HEK293T (cell line): ENCODE results near the gene RNF175.

Experiments used
- CTCF ChIA-PET: fragments of 350-600 bp; formaldehyde crosslinking; extraction: SDS; loops from one replicate; lab custom pipeline; 2021; ENCODE audit warnings: antibody characterized with exemption, inconsistent platforms; lab: Yijun Ruan, JAX
- POLR2A ChIA-PET: fragments of 350-600 bp; formaldehyde crosslinking; extraction: SDS; loops from one replicate; lab custom pipeline; 2020; ENCODE audit warnings: antibody characterized with exemption, inconsistent platforms; lab: Yijun Ruan, JAX
- DNase-seq: peaks from one replicate; pipeline ENCODE4 v3.0.0; 2012; ENCODE audit warnings: mixed read lengths; ENCODE audit errors: extremely low spot score
- ARNT ChIP-seq: fragments of 450-650 bp; IDR thresholded peaks from 2 replicates; pipeline ENCODE4 v1.6.1; 2017; ENCODE audit warnings: mild to moderate bottlenecking
- BHLHE40 ChIP-seq: fragments of 450-650 bp; IDR thresholded peaks from 2 replicates; pipeline ENCODE4 v1.6.1; 2016; ENCODE audit warnings: mild to moderate bottlenecking, moderate library complexity, borderline replicate concordance
- CTBP1 ChIP-seq: fragments of 450-650 bp; IDR thresholded peaks from 2 replicates; pipeline ENCODE4 v1.6.1; 2016; ENCODE audit warnings: borderline replicate concordance
- ELF4 ChIP-seq: fragments of 450-650 bp; IDR thresholded peaks from 2 replicates; pipeline ENCODE4 v1.6.1; 2017; ENCODE audit warnings: antibody characterized with exemption
- FOXA1 ChIP-seq: fragments of 450-650 bp; IDR thresholded peaks from 2 replicates; pipeline ENCODE4 v1.6.1; 2016; ENCODE audit warnings: mild to moderate bottlenecking
- FOXK2 ChIP-seq: fragments of 450-650 bp; IDR thresholded peaks from 2 replicates; pipeline ENCODE4 v1.6.1; 2016; ENCODE audit warnings: mild to moderate bottlenecking
- FOXM1 ChIP-seq: fragments of 450-650 bp; IDR thresholded peaks from 2 replicates; pipeline ENCODE4 v1.6.1; 2017; ENCODE audit warnings: mild to moderate bottlenecking, borderline replicate concordance
- HDGF ChIP-seq: fragments of 450-650 bp; IDR thresholded peaks from 2 replicates; pipeline ENCODE4 v1.6.1; 2017; ENCODE audit warnings: antibody characterized with exemption, borderline replicate concordance
- L3MBTL2 ChIP-seq: fragments of 450-650 bp; conservative IDR thresholded peaks from 2 replicates; pipeline ENCODE4 v1.6.1; 2016; ENCODE audit warnings: mild to moderate bottlenecking
- LEF1 ChIP-seq: fragments of 450-650 bp; IDR thresholded peaks from 2 replicates; pipeline ENCODE4 v1.6.1; 2017; ENCODE audit warnings: mild to moderate bottlenecking, borderline replicate concordance
- NFRKB ChIP-seq: fragments of 450-650 bp; IDR thresholded peaks from 2 replicates; pipeline ENCODE4 v1.6.1; 2016; ENCODE audit warnings: mild to moderate bottlenecking, moderate library complexity
- SP1 ChIP-seq: fragments of 450-650 bp; IDR thresholded peaks from 2 replicates; pipeline ENCODE4 v1.6.1; 2017
- SUZ12 ChIP-seq: fragments of 450-650 bp; IDR thresholded peaks from 2 replicates; pipeline ENCODE4 v1.6.1; 2016; ENCODE audit warnings: mild to moderate bottlenecking
- TARDBP ChIP-seq: fragments of 450-650 bp; IDR thresholded peaks from 2 replicates; pipeline ENCODE4 v1.6.1; 2016
- ZNF384 ChIP-seq: fragments of 450-650 bp; IDR thresholded peaks from 2 replicates; pipeline ENCODE4 v1.6.1; 2016
- TF ChIP-seq, protein P1 (sequence below): fragments of 450-650 bp; IDR thresholded peaks from 2 replicates; pipeline ENCODE4 v1.6.1; 2016

Gene RNF175

DNA sequence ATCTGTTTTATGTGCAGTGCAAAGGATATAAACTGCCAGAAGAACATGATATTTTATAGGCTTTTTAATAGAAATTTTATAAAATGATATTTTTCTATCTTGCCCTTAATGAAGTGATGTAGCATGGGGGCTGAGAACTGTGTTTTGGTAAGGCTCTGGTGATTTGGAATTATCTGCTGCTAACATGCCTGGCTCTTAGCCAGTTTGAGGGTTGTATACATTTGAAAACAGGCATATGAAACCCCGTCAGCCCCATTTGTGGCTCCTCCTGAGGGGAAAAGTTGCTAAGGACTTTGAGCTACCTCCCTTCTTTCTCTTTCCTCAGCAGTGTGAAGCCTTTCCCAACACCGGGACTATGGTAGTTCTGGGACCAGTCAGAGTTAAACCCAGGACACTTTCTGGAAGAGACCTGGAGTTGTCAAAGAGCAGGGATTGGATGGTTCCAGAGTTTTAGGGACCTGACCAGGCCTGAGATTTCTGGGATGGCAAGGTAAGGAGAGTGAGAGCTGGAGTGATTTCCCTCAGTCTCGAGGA is 24.4 kb upstream of the RNF175 start:
- POLR2A ChIA-PET: interaction anchor here (0.9 kb wide), 1 partner anchor 243 kb away, joined by 4 read pairs; no protein-coding TSS in a partner anchor
- no peak for TF ChIP-seq FOXM1
- no peak for TF ChIP-seq FOXA1
- no peak for TF ChIP-seq L3MBTL2
- no peak for TF ChIP-seq SP1
- no peak for TF ChIP-seq NFRKB
- DNase-seq: no peak
- CTCF ChIA-PET: interaction anchor here (0.6 to 1.0 kb wide), 3 partner anchors 58 to 722 kb away, joined by 3 to 4 read pairs (median 3); no protein-coding TSS in a partner anchor

DNA sequence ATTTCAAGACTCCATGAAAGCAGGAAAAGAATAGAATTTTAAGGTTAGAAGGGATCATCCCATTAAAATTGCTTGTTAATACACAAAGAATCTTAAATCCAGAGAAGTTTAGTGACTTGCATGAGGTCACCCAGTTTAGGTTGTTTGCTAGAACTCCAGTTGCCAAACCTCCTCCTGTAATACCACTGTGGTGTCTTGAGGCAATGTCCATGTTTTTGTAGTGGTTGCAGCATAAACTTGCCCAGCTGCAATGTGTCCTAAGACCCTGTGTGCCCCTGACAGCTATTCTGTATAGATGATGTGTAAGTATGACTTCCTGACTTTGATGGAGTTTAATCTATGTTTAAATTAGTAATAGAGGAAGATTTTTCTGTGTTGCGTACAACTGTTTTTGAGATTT is 22.8 kb upstream of the RNF175 start:
- no peak for DNase-seq
- CTCF ChIA-PET: interaction anchor here (0.6 to 1.6 kb wide), 6 partner anchors 17 to 150 kb away, joined by 3 to 5 read pairs (median 4); no protein-coding TSS in a partner anchor

DNA sequence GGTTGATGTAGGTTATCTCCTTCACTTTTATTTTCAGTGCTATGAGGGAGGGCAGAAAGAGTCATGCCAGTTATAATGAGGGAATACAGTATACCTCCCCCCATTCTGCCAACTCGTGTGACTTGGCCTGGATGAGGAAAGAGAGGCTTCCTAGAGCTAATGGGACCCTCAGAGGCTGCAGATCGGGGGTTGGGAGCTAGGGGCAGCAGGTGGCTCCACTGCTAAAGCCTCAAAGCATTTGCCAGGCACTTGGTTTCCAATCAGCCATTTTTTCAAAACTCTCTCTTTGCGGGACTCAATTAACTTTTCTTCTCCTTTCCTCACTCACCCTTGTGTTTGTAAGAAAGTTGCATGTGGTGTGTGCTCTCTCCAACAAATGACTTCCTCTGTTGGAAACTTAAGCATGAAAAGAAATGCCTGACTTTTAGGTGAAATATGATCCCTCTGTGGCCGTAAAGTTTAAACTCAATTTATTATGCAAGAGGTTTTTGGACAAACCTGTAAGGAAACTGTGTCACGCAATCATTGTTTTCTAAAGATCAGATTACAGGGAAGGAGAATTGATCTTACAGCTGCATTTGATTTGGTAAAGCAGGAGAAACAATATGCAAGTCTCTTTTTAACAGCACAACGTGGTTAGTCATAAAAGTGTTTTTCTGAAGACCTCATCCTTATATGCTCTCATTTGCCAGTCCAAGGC is 22.0 kb upstream of the RNF175 start:
- CTCF ChIA-PET: interaction anchor here (0.6 to 1.6 kb wide), 8 partner anchors 11 to 548 kb away, joined by 3 to 5 read pairs (median 3); no protein-coding TSS in a partner anchor
- TF ChIP-seq, protein P1, sequence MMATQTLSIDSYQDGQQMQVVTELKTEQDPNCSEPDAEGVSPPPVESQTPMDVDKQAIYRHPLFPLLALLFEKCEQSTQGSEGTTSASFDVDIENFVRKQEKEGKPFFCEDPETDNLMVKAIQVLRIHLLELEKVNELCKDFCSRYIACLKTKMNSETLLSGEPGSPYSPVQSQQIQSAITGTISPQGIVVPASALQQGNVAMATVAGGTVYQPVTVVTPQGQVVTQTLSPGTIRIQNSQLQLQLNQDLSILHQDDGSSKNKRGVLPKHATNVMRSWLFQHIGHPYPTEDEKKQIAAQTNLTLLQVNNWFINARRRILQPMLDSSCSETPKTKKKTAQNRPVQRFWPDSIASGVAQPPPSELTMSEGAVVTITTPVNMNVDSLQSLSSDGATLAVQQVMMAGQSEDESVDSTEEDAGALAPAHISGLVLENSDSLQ: peak; percentile 32; the same call in 1 of the 2 replicates
- TF ChIP-seq BHLHE40 (no peak), SUZ12 (no peak), FOXM1 (no peak), ZNF384 (no peak), CTBP1 (0 out of 2 replicates have a peak, but pooled peaks have one; percentile 7), LEF1 (no peak), FOXK2 (no peak), L3MBTL2 (peak; percentile 65), ARNT (peak; percentile 95), NFRKB (no peak), TARDBP (no peak), HDGF (no peak), FOXA1 (no peak), ELF4 (no peak), SP1 (no peak)
- POLR2A ChIA-PET: no interaction called here
- peak; percentile 53 for DNase-seq

More for the DNA sequence above, 22.8 kb upstream of the RNF175 start:
- POLR2A ChIA-PET: no interaction called here
- TF ChIP-seq HDGF (no peak), SUZ12 (no peak), FOXA1 (no peak), SP1 (no peak), NFRKB (no peak), TARDBP (no peak), FOXK2 (no peak), CTBP1 (no peak), ZNF384 (no peak), FOXM1 (no peak), L3MBTL2 (no peak), LEF1 (no peak), ELF4 (no peak), ARNT (no peak), BHLHE40 (no peak)
- TF ChIP-seq, protein P1: no peak

DNA sequence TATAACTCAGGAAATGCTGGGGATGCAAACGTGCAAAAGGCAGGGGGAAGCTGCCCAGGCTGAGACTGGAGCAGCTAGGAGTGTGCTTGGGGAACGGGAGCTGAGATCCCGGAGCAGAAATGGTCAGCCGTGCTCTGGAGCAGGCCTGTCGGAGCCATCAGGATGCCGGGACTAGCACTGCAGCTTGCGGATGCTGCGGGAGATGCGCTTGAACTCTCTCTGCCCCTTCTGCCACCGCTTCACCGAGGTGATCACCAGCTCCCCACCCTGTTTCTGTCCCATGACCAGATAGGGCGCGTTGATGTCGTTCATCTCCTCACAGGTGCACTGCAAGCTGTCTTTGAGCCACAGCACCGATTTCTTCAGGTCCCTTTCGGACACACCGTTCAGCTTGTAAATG is 21.5 kb upstream of the RNF175 start:
- TF ChIP-seq LEF1 (no peak), SP1 (no peak), FOXM1 (no peak), CTBP1 (no peak), ZNF384 (no peak), FOXK2 (no peak), BHLHE40 (no peak), ELF4 (no peak), SUZ12 (no peak), L3MBTL2 (no peak), ARNT (no peak), HDGF (no peak), TARDBP (no peak), FOXA1 (no peak), NFRKB (no peak)
- POLR2A ChIA-PET: no interaction called here
- no peak for DNase-seq
- CTCF ChIA-PET: interaction anchor here (0.5 to 1.6 kb wide), 7 partner anchors 19 to 660 kb away, joined by 3 to 5 read pairs (median 3); no protein-coding TSS in a partner anchor

DNA sequence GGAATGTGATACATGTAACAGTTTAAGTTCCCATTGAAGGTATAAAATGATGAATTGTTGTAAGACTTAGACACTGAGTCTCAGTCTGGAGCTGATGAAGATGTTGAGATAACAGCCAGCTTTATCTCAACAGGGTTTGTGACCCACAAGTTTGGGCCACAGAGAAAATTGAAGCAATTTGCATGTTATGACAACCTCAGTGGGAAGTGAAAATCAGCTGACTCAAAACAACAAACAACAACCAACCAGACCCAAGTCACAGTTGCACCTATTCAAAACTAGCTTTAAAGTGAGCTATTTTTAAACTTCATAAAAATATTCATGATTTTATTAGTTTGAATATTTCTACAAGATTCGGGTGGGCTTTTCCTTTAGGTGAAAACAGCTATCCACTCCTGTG is 21.1 kb upstream of the RNF175 start:
- TF ChIP-seq ELF4 (no peak), SUZ12 (no peak), L3MBTL2 (no peak), CTBP1 (no peak), HDGF (no peak), NFRKB (no peak), FOXA1 (no peak), ARNT (no peak), ZNF384 (no peak), FOXK2 (no peak), TARDBP (no peak), SP1 (no peak), BHLHE40 (no peak), LEF1 (no peak), FOXM1 (no peak)
- TF ChIP-seq, protein P1: no peak
- POLR2A ChIA-PET: no interaction called here
- DNase-seq: no peak
- CTCF ChIA-PET: interaction anchor here (0.5 to 1.6 kb wide), 6 partner anchors 47 to 660 kb away, joined by 3 to 4 read pairs (median 3); no protein-coding TSS in a partner anchor
